ENCODE measurements around the gene TENM3.
"Not testable (repeated sequence)": the region's sequence is repeated elsewhere in the genome, so short reads cannot be mapped to it uniquely, and the experiment has no call there.

The TENM3 gene

GRCh38 chr4:182243204-182243603 is at the start of gene TENM3:
TENM3 (plus strand) TSS chr4:182243402; CDS start chr4:182324021, 80,619 bp downstream.
- not testable (repeated sequence) for H3K9ac ChIP-seq (ENCODE audit: low read length in 2 of 2); H3K4me1 ChIP-seq (ENCODE audit: control insufficient read depth, insufficient read depth, low read length); H3K27ac ChIP-seq (ENCODE audit: low read length); H3K27me3 ChIP-seq (ENCODE audit: control insufficient read depth in 1 of 2, insufficient read depth in 2 of 2, low read length in 2 of 2); H3K36me3 ChIP-seq (ENCODE audit: control insufficient read depth in 2 of 2, insufficient read depth in 2 of 2, low read length in 2 of 2); H3K9me3 ChIP-seq (ENCODE audit: control insufficient read depth in 2 of 2, low read length in 2 of 2); H3K4me3 ChIP-seq (ENCODE audit: low read length in 2 of 2)

GRCh38 chr4:182194091-182194824 is 48.9 kb upstream of the TENM3 start:
- Histone ChIP-seq H3K9me3 (ENCODE audit: control insufficient read depth in 2 of 2, low read length in 2 of 2) (no peaks in the 10 kb centered on the region), H3K27me3 (ENCODE audit: control insufficient read depth in 1 of 2, insufficient read depth in 2 of 2, low read length in 2 of 2) (no peaks in the 10 kb centered on the region), H3K36me3 (ENCODE audit: control insufficient read depth in 2 of 2, insufficient read depth in 2 of 2, low read length in 2 of 2) (no peaks in the 10 kb centered on the region), H3K27ac (ENCODE audit: low read length) (no peak overlapping the region), H3K9ac (ENCODE audit: low read length in 2 of 2) (no peak overlapping the region), H3K4me1 (ENCODE audit: control insufficient read depth, insufficient read depth, low read length) (no peaks in the 10 kb centered on the region), H3K4me3 (ENCODE audit: low read length in 2 of 2) (no peak overlapping the region)

GRCh38 chr4:182197611-182198010 is 45.6 kb upstream of the TENM3 start:
- no peaks in the 10 kb centered on the region for H3K36me3 ChIP-seq (ENCODE audit: control insufficient read depth in 2 of 2, insufficient read depth in 2 of 2, low read length in 2 of 2)
- no peak overlapping the region for H3K27ac ChIP-seq (ENCODE audit: low read length)
- no peak overlapping the region for H3K4me3 ChIP-seq (ENCODE audit: low read length in 2 of 2)
- no peaks in the 10 kb centered on the region for H3K4me1 ChIP-seq (ENCODE audit: control insufficient read depth, insufficient read depth, low read length)
- no peaks in the 10 kb centered on the region for H3K27me3 ChIP-seq (ENCODE audit: control insufficient read depth in 1 of 2, insufficient read depth in 2 of 2, low read length in 2 of 2)
- no peak overlapping the region for H3K9ac ChIP-seq (ENCODE audit: low read length in 2 of 2)
- no peaks in the 10 kb centered on the region for H3K9me3 ChIP-seq (ENCODE audit: control insufficient read depth in 2 of 2, low read length in 2 of 2)

GRCh38 chr4:182201871-182202270 is 41.3 kb upstream of the TENM3 start:
- Histone ChIP-seq H3K27ac (ENCODE audit: low read length) (no peak overlapping the region), H3K4me3 (ENCODE audit: low read length in 2 of 2) (no peak overlapping the region), H3K36me3 (ENCODE audit: control insufficient read depth in 2 of 2, insufficient read depth in 2 of 2, low read length in 2 of 2) (no peaks in the 10 kb centered on the region), H3K9me3 (ENCODE audit: control insufficient read depth in 2 of 2, low read length in 2 of 2) (no peaks in the 10 kb centered on the region), H3K4me1 (ENCODE audit: control insufficient read depth, insufficient read depth, low read length) (no peaks in the 10 kb centered on the region), H3K9ac (ENCODE audit: low read length in 2 of 2) (no peak overlapping the region), H3K27me3 (ENCODE audit: control insufficient read depth in 1 of 2, insufficient read depth in 2 of 2, low read length in 2 of 2) (no peaks in the 10 kb centered on the region)

GRCh38 chr4:182202650-182203049 is 40.6 kb upstream of the TENM3 start:
- H3K4me1 ChIP-seq (ENCODE audit: control insufficient read depth, insufficient read depth, low read length): no peaks in the 10 kb centered on the region
- no peaks in the 10 kb centered on the region for H3K36me3 ChIP-seq (ENCODE audit: control insufficient read depth in 2 of 2, insufficient read depth in 2 of 2, low read length in 2 of 2)
- no peak overlapping the region for H3K4me3 ChIP-seq (ENCODE audit: low read length in 2 of 2)
- H3K9me3 ChIP-seq (ENCODE audit: control insufficient read depth in 2 of 2, low read length in 2 of 2): no peaks in the 10 kb centered on the region
- H3K27me3 ChIP-seq (ENCODE audit: control insufficient read depth in 1 of 2, insufficient read depth in 2 of 2, low read length in 2 of 2): no peaks in the 10 kb centered on the region
- H3K27ac ChIP-seq (ENCODE audit: low read length): no peak overlapping the region
- no peak overlapping the region for H3K9ac ChIP-seq (ENCODE audit: low read length in 2 of 2)

GRCh38 chr4:182203872-182204411 is 39.3 kb upstream of the TENM3 start:
- Histone ChIP-seq H3K4me1 (ENCODE audit: control insufficient read depth, insufficient read depth, low read length) (peaks cover 2% of the 10 kb centered on the region), H3K9ac (ENCODE audit: low read length in 2 of 2) (no peak overlapping the region), H3K27ac (ENCODE audit: low read length) (no peak overlapping the region), H3K9me3 (ENCODE audit: control insufficient read depth in 2 of 2, low read length in 2 of 2) (no peaks in the 10 kb centered on the region), H3K4me3 (ENCODE audit: low read length in 2 of 2) (no peak overlapping the region), H3K36me3 (ENCODE audit: control insufficient read depth in 2 of 2, insufficient read depth in 2 of 2, low read length in 2 of 2) (no peaks in the 10 kb centered on the region), H3K27me3 (ENCODE audit: control insufficient read depth in 1 of 2, insufficient read depth in 2 of 2, low read length in 2 of 2) (no peaks in the 10 kb centered on the region)

GRCh38 chr4:182205306-182205705 is 37.9 kb upstream of the TENM3 start:
- Histone ChIP-seq H3K9me3 (ENCODE audit: control insufficient read depth in 2 of 2, low read length in 2 of 2) (no peaks in the 10 kb centered on the region), H3K36me3 (ENCODE audit: control insufficient read depth in 2 of 2, insufficient read depth in 2 of 2, low read length in 2 of 2) (no peaks in the 10 kb centered on the region), H3K4me3 (ENCODE audit: low read length in 2 of 2) (no peak overlapping the region), H3K4me1 (ENCODE audit: control insufficient read depth, insufficient read depth, low read length) (peaks cover 2% of the 10 kb centered on the region), H3K27me3 (ENCODE audit: control insufficient read depth in 1 of 2, insufficient read depth in 2 of 2, low read length in 2 of 2) (no peaks in the 10 kb centered on the region), H3K9ac (ENCODE audit: low read length in 2 of 2) (no peak overlapping the region), H3K27ac (ENCODE audit: low read length) (no peak overlapping the region)

GRCh38 chr4:182206266-182206665 is 36.9 kb upstream of the TENM3 start:
- Histone ChIP-seq H3K27me3 (ENCODE audit: control insufficient read depth in 1 of 2, insufficient read depth in 2 of 2, low read length in 2 of 2) (no peaks in the 10 kb centered on the region), H3K27ac (ENCODE audit: low read length) (no peak overlapping the region), H3K9me3 (ENCODE audit: control insufficient read depth in 2 of 2, low read length in 2 of 2) (no peaks in the 10 kb centered on the region), H3K4me1 (ENCODE audit: control insufficient read depth, insufficient read depth, low read length) (peaks cover 2% of the 10 kb centered on the region), H3K9ac (ENCODE audit: low read length in 2 of 2) (no peak overlapping the region), H3K36me3 (ENCODE audit: control insufficient read depth in 2 of 2, insufficient read depth in 2 of 2, low read length in 2 of 2) (no peaks in the 10 kb centered on the region), H3K4me3 (ENCODE audit: low read length in 2 of 2) (no peak overlapping the region)

- H3K27me3 ChIP-seq (ENCODE audit: control insufficient read depth in 1 of 2, insufficient read depth in 2 of 2, low read length in 2 of 2): no peaks in the 10 kb centered on the region
- no peak overlapping the region for H3K27ac ChIP-seq (ENCODE audit: low read length)
- no peaks in the 10 kb centered on the region for H3K9me3 ChIP-seq (ENCODE audit: control insufficient read depth in 2 of 2, low read length in 2 of 2)
- H3K9ac ChIP-seq (ENCODE audit: low read length in 2 of 2): no peak overlapping the region
- H3K4me3 ChIP-seq (ENCODE audit: low read length in 2 of 2): no peak overlapping the region
- H3K36me3 ChIP-seq (ENCODE audit: control insufficient read depth in 2 of 2, insufficient read depth in 2 of 2, low read length in 2 of 2): no peaks in the 10 kb centered on the region
- H3K4me1 ChIP-seq (ENCODE audit: control insufficient read depth, insufficient read depth, low read length): peaks cover 2% of the 10 kb centered on the region
These were observed 36.3 kb upstream of the TENM3 start for GRCh38 chr4:182206916-182207315.

- H3K27me3 ChIP-seq (ENCODE audit: control insufficient read depth in 1 of 2, insufficient read depth in 2 of 2, low read length in 2 of 2): no peaks in the 10 kb centered on the region
- no peaks in the 10 kb centered on the region for H3K9me3 ChIP-seq (ENCODE audit: control insufficient read depth in 2 of 2, low read length in 2 of 2)
- no peak overlapping the region for H3K4me3 ChIP-seq (ENCODE audit: low read length in 2 of 2)
- no peak overlapping the region for H3K27ac ChIP-seq (ENCODE audit: low read length)
- H3K9ac ChIP-seq (ENCODE audit: low read length in 2 of 2): no peak overlapping the region
- peaks cover 2% of the 10 kb centered on the region for H3K4me1 ChIP-seq (ENCODE audit: control insufficient read depth, insufficient read depth, low read length)
- no peaks in the 10 kb centered on the region for H3K36me3 ChIP-seq (ENCODE audit: control insufficient read depth in 2 of 2, insufficient read depth in 2 of 2, low read length in 2 of 2)
These were observed 35.3 kb upstream of the TENM3 start for GRCh38 chr4:182207830-182208396.

- no peak overlapping the region for H3K27ac ChIP-seq (ENCODE audit: low read length)
- H3K27me3 ChIP-seq (ENCODE audit: control insufficient read depth in 1 of 2, insufficient read depth in 2 of 2, low read length in 2 of 2): no peaks in the 10 kb centered on the region
- no peak overlapping the region for H3K9ac ChIP-seq (ENCODE audit: low read length in 2 of 2)
- H3K36me3 ChIP-seq (ENCODE audit: control insufficient read depth in 2 of 2, insufficient read depth in 2 of 2, low read length in 2 of 2): no peaks in the 10 kb centered on the region
- H3K9me3 ChIP-seq (ENCODE audit: control insufficient read depth in 2 of 2, low read length in 2 of 2): no peaks in the 10 kb centered on the region
- H3K4me1 ChIP-seq (ENCODE audit: control insufficient read depth, insufficient read depth, low read length): peaks cover 2% of the 10 kb centered on the region
- H3K4me3 ChIP-seq (ENCODE audit: low read length in 2 of 2): no peak overlapping the region
These were observed 34.6 kb upstream of the TENM3 start for GRCh38 chr4:182208526-182209050.
